OCI-LY1 (cell line): ENCODE results near the gene KRT34.

Experiments
- H2AFZ ChIP-seq: fragments of 200-600 bp; sonication (generic), shearing (Covaris generic); 2 replicates; pipeline ENCODE4 v1.6.0; 2014; ENCODE audit warnings: antibody characterized with exemption, mild to moderate bottlenecking, low read length
- H3F3A ChIP-seq: fragments of 200-600 bp; sonication (generic), shearing (Covaris generic); 2 replicates; pipeline ENCODE4 v1.6.0; 2014; ENCODE audit warnings: mild to moderate bottlenecking, antibody characterized with exemption, low read length, moderate library complexity; ENCODE audit not compliant: insufficient read depth
- H3K27ac ChIP-seq: fragments of 200-600 bp; sonication (generic); 2 replicates; pipeline ENCODE4 v1.5.1; 2014; ENCODE audit warnings: low read length, mixed run types, mild to moderate bottlenecking, low read depth; ENCODE audit not compliant: poor library complexity, severe bottlenecking
- H3K27me3 ChIP-seq: fragments of 200-600 bp; sonication (generic); 2 replicates; pipeline ENCODE4 v1.6.0; 2014; ENCODE audit warnings: antibody characterized with exemption, mild to moderate bottlenecking, low read length, moderate library complexity; ENCODE audit not compliant: insufficient read depth
- H3K36me3 ChIP-seq: fragments of 200-600 bp; sonication (generic); 2 replicates; pipeline ENCODE4 v1.6.1; 2014; ENCODE audit warnings: mild to moderate bottlenecking, antibody characterized with exemption, low read length, moderate library complexity, mixed read lengths; ENCODE audit not compliant: insufficient read depth
- H3K4me1 ChIP-seq: fragments of 200-600 bp; sonication (generic); 2 replicates; pipeline ENCODE4 v1.5.1; 2014; ENCODE audit warnings: mild to moderate bottlenecking, low read length, moderate library complexity; ENCODE audit not compliant: insufficient read depth, severe bottlenecking
- H3K4me2 ChIP-seq: fragments of 200-600 bp; sonication (generic), shearing (Covaris generic); 2 replicates; pipeline ENCODE4 v1.6.1; 2014; ENCODE audit warnings: low read length
- H3K4me3 ChIP-seq: fragments of 200-600 bp; sonication (generic); 2 replicates; pipeline ENCODE4 v1.5.1; 2014; ENCODE audit warnings: low read length, low read depth, mild to moderate bottlenecking, mixed read lengths; ENCODE audit not compliant: poor library complexity, severe bottlenecking
- H3K79me2 ChIP-seq: fragments of 200-600 bp; shearing (Covaris generic); 2 replicates; pipeline ENCODE4 v1.6.1; 2016; ENCODE audit warnings: mixed run types, low read length, mixed read lengths; ENCODE audit not compliant: insufficient read depth
- H3K9ac ChIP-seq: fragments of 200-600 bp; sonication (generic), shearing (Covaris generic); 2 replicates; pipeline ENCODE4 v1.6.1; 2014; ENCODE audit warnings: mild to moderate bottlenecking, low read length, mixed read lengths
- H3K9me2 ChIP-seq: fragments of 200-600 bp; sonication (generic), shearing (Covaris generic); 2 replicates; pipeline ENCODE4 v1.6.1; 2014; ENCODE audit warnings: low read depth, mild to moderate bottlenecking, low read length, mixed read lengths
- H3K9me3 ChIP-seq: fragments of 200-600 bp; shearing (Covaris generic); 2 replicates; pipeline ENCODE4 v1.6.1; 2014; ENCODE audit warnings: low read length, mixed read lengths
- H4K20me1 ChIP-seq: fragments of 200-600 bp; sonication (generic), shearing (Covaris generic); 2 replicates; pipeline ENCODE4 v1.6.0; 2016; ENCODE audit warnings: mild to moderate bottlenecking, low read length; ENCODE audit not compliant: insufficient read depth
- CTCF ChIP-seq: fragments of 200-600 bp; sonication (generic), shearing (Covaris generic); IDR thresholded peaks from 2 replicates; pipeline ENCODE4 v1.5.1; 2017; ENCODE audit warnings: mild to moderate bottlenecking, antibody characterized with exemption, low read length, moderate library complexity, mixed read lengths
- EZH2 ChIP-seq: fragments of 200-600 bp; sonication (generic), shearing (Covaris generic); IDR thresholded peaks from 2 replicates; pipeline ENCODE4 v1.8.0; 2017; ENCODE audit warnings: borderline replicate concordance, mixed run types, mild to moderate bottlenecking, antibody characterized with exemption, low read length, moderate library complexity, mixed read lengths

Gene KRT34

GRCh38 chr17:41417576-41418015 lies 35.5 kb upstream of the KRT34 start:
- H3K4me1 ChIP-seq = no peaks in the 10 kb centered on the region
- H3K27me3 ChIP-seq = no peaks in the 10 kb centered on the region
- H2AFZ ChIP-seq = no peak overlapping the region
- H3K4me3 ChIP-seq = no peak overlapping the region
- no peaks in the 10 kb centered on the region for H3K79me2 ChIP-seq
- no peaks in the 10 kb centered on the region for H3F3A ChIP-seq
- peak; percentile 54 for TF ChIP-seq CTCF
- TF ChIP-seq EZH2 = no peak
- no peak overlapping the region for H3K4me2 ChIP-seq
- H3K9ac ChIP-seq = no peak overlapping the region
- no peaks in the 10 kb centered on the region for H3K36me3 ChIP-seq
- no peaks in the 10 kb centered on the region for H3K9me2 ChIP-seq
- H3K27ac ChIP-seq = no peak overlapping the region
- no peaks in the 10 kb centered on the region for H3K9me3 ChIP-seq
- no peaks in the 10 kb centered on the region for H4K20me1 ChIP-seq

- H3K4me1 ChIP-seq = no peaks in the 10 kb centered on the region
- H3K36me3 ChIP-seq = no peaks in the 10 kb centered on the region
- no peaks in the 10 kb centered on the region for H3K27me3 ChIP-seq
- H2AFZ ChIP-seq = no peak overlapping the region
- TF ChIP-seq CTCF (no peak), EZH2 (no peak)
- H3K9me2 ChIP-seq = no peaks in the 10 kb centered on the region
- no peak overlapping the region for H3K9ac ChIP-seq
- H3K27ac ChIP-seq = no peak overlapping the region
- no peaks in the 10 kb centered on the region for H3F3A ChIP-seq
- H4K20me1 ChIP-seq = no peaks in the 10 kb centered on the region
- H3K79me2 ChIP-seq = no peaks in the 10 kb centered on the region
- no peak overlapping the region for H3K4me2 ChIP-seq
- H3K4me3 ChIP-seq = no peak overlapping the region
- no peaks in the 10 kb centered on the region for H3K9me3 ChIP-seq
These were observed 35.0 kb upstream of the KRT34 start for GRCh38 chr17:41417127-41417526.

GRCh38 chr17:41416479-41416878 lies 34.4 kb upstream of the KRT34 start:
- Histone ChIP-seq H3K4me1 (no peaks in the 10 kb centered on the region), H3K36me3 (no peaks in the 10 kb centered on the region), H4K20me1 (no peaks in the 10 kb centered on the region), H3K4me3 (no peak overlapping the region), H3K27ac (no peak overlapping the region), H3K9ac (no peak overlapping the region), H2AFZ (no peak overlapping the region), H3K9me3 (no peaks in the 10 kb centered on the region), H3K4me2 (no peak overlapping the region), H3K27me3 (no peaks in the 10 kb centered on the region), H3K79me2 (no peaks in the 10 kb centered on the region), H3K9me2 (no peaks in the 10 kb centered on the region), H3F3A (no peaks in the 10 kb centered on the region)
- TF ChIP-seq CTCF = no peak
- TF ChIP-seq EZH2 = no peak
